Kidney glomerular epithelial cell (primary cell): ENCODE results near the gene KRT10.

Experiments
- DNase-seq: peaks from one replicate; lab custom pipeline; 2025; lab: John Stamatoyannopoulos, UW

Gene KRT10

GRCh38 chr17:40822132-40822812 lies at the start of gene KRT10:
Gene KRT10 (minus strand): TSS chr17:40822614. CDS start chr17:40822585, 29 bp downstream.
- no peak for DNase-seq

GRCh38 chr17:40871316-40871715 lies 48.9 kb upstream of the KRT10 start:
- no peak for DNase-seq

GRCh38 chr17:40870136-40870535 lies 47.7 kb upstream of the KRT10 start:
- DNase-seq: no peak

GRCh38 chr17:40866838-40867237 lies 44.4 kb upstream of the KRT10 start, which contains the start of gene KRT12:
Gene KRT12 (minus strand): TSS chr17:40867223. CDS start chr17:40867186, 37 bp downstream.
- DNase-seq: no peak

- no peak for DNase-seq
Observed at GRCh38 chr17:40864661-40865390, 42.4 kb upstream of the KRT10 start.

- DNase-seq: no peak
Observed at GRCh38 chr17:40862985-40863733, 40.7 kb upstream of the KRT10 start.

GRCh38 chr17:40859536-40859935 lies 37.1 kb upstream of the KRT10 start:
- no peak for DNase-seq

- DNase-seq: peak; percentile 27
Observed at GRCh38 chr17:40858667-40859066, 36.3 kb upstream of the KRT10 start.

GRCh38 chr17:40857535-40857934 lies 35.1 kb upstream of the KRT10 start:
- no peak for DNase-seq

GRCh38 chr17:40854175-40854814 lies 31.9 kb upstream of the KRT10 start:
- peak; percentile 85 for DNase-seq

- no peak for DNase-seq
Observed at GRCh38 chr17:40852364-40852763, 29.9 kb upstream of the KRT10 start.

- DNase-seq: no peak
Observed at GRCh38 chr17:40850293-40850972, 28.0 kb upstream of the KRT10 start.

- DNase-seq: no peak
Observed at GRCh38 chr17:40849723-40850122, 27.3 kb upstream of the KRT10 start.

GRCh38 chr17:40848583-40849235 lies 26.3 kb upstream of the KRT10 start:
- DNase-seq: no peak

GRCh38 chr17:40846515-40847144 lies 24.2 kb upstream of the KRT10 start:
- DNase-seq: no peak

GRCh38 chr17:40844671-40845107 lies 22.3 kb upstream of the KRT10 start:
- no peak for DNase-seq

- DNase-seq: no peak
Observed at GRCh38 chr17:40843242-40843641, 20.8 kb upstream of the KRT10 start.

- no peak for DNase-seq
Observed at GRCh38 chr17:40841246-40841645, 18.8 kb upstream of the KRT10 start.

GRCh38 chr17:40839194-40839593 lies 16.8 kb upstream of the KRT10 start:
- DNase-seq: no peak

- DNase-seq: no peak
Observed at GRCh38 chr17:40836020-40836419, 13.6 kb upstream of the KRT10 start.

GRCh38 chr17:40833882-40834281 lies 11.5 kb upstream of the KRT10 start:
- DNase-seq: no peak
